MM.1S (cell line): ENCODE results near the gene CRB1.
A peak's percentile ranks its signal among the peaks of the same experiment; 100 is the strongest.

ENCODE experiments used
- DNase-seq: peaks from one replicate; pipeline ENCODE4 v3.0.0-alpha.2; 2015
- H2AFZ ChIP-seq: fragments of 300-600 bp; sonication (generic); 2 replicates; pipeline ENCODE4 v1.6.0; 2016; ENCODE audit warnings: antibody characterized with exemption, low read length
- H3F3A ChIP-seq: fragments of 300-600 bp; sonication (generic); 2 replicates; pipeline ENCODE4 v1.6.1; 2016; ENCODE audit warnings: mild to moderate bottlenecking, antibody characterized with exemption, low read length, moderate library complexity, mixed read lengths; ENCODE audit not compliant: insufficient read depth
- H3K27ac ChIP-seq: fragments of 300-600 bp; sonication (generic); 2 replicates; pipeline ENCODE4 v1.5.1; 2016; ENCODE audit warnings: mild to moderate bottlenecking, low read length
- H3K27me3 ChIP-seq: fragments of 300-600 bp; sonication (generic); replicated peaks from 2 replicates; pipeline ENCODE4 v1.6.0; 2016; ENCODE audit warnings: low read length; ENCODE audit not compliant: insufficient read depth
- H3K36me3 ChIP-seq: fragments of 300-600 bp; sonication (generic); replicated peaks from 2 replicates; pipeline ENCODE4 v1.6.1; 2016; ENCODE audit warnings: mild to moderate bottlenecking, low read length, mixed read lengths; ENCODE audit not compliant: insufficient read depth
- H3K4me1 ChIP-seq: fragments of 300-600 bp; sonication (generic); 2 replicates; pipeline ENCODE4 v1.6.1; 2016; ENCODE audit warnings: low read length, mixed read lengths
- H3K4me2 ChIP-seq: fragments of 300-600 bp; sonication (generic); 2 replicates; pipeline ENCODE4 v1.6.0; 2016; ENCODE audit warnings: low read depth, low read length
- H3K4me3 ChIP-seq: fragments of 300-600 bp; sonication (generic); 2 replicates; pipeline ENCODE4 v1.5.1; 2016; ENCODE audit warnings: low read length, mixed read lengths
- H3K79me2 ChIP-seq: fragments of 300-600 bp; sonication (generic); 2 replicates; pipeline ENCODE4 v1.6.1; 2016; ENCODE audit warnings: mixed run types, low read length, mixed read lengths
- H3K9ac ChIP-seq: fragments of 300-600 bp; sonication (generic); 2 replicates; pipeline ENCODE4 v1.6.1; 2016; ENCODE audit warnings: low read length, mixed read lengths
- H3K9me2 ChIP-seq: fragments of 300-600 bp; sonication (generic); replicated peaks from 2 replicates; pipeline ENCODE4 v1.6.1; 2016; ENCODE audit warnings: mild to moderate bottlenecking, low read length, mixed read lengths; ENCODE audit not compliant: insufficient read depth
- H3K9me3 ChIP-seq: fragments of 300-600 bp; sonication (generic); replicated peaks from 2 replicates; pipeline ENCODE4 v1.6.1; 2016; ENCODE audit warnings: mild to moderate bottlenecking, low read length, mixed read lengths; ENCODE audit not compliant: insufficient read depth
- H4K20me1 ChIP-seq: fragments of 300-600 bp; sonication (generic); 2 replicates; pipeline ENCODE4 v1.6.1; 2016; ENCODE audit warnings: mild to moderate bottlenecking, low read length, moderate library complexity, mixed read lengths; ENCODE audit not compliant: insufficient read depth
- CTCF ChIP-seq: fragments of 300-600 bp; sonication (generic); IDR thresholded peaks from 2 replicates; pipeline ENCODE4 v1.5.1; 2016; ENCODE audit warnings: antibody characterized with exemption, low read length, mixed read lengths
- EZH2 ChIP-seq: fragments of 300-600 bp; sonication (generic); optimal IDR thresholded peaks from 2 replicates; pipeline ENCODE3; 2017; ENCODE audit warnings: low read depth, mild to moderate bottlenecking, antibody characterized with exemption, low read length, mixed read lengths
- EZH2phosphoT487 ChIP-seq: fragments of 300-600 bp; sonication (generic); IDR thresholded peaks from 2 replicates; pipeline ENCODE4 v1.6.1; 2018; ENCODE audit warnings: antibody characterized with exemption, low read length

The CRB1 gene

GRCh38 chr1:197351821-197352440, 83.9 kb downstream of the CRB1 start:
- Histone ChIP-seq H3K9me2 (no peaks in the 10 kb centered on the region), H3K4me2 (no peak overlapping the region), H3K36me3 (no peaks in the 10 kb centered on the region), H3K27me3 (no peaks in the 10 kb centered on the region), H3K27ac (no peak overlapping the region), H3F3A (no peaks in the 10 kb centered on the region), H3K9me3 (no peaks in the 10 kb centered on the region), H3K4me1 (no peaks in the 10 kb centered on the region), H3K79me2 (no peaks in the 10 kb centered on the region), H3K4me3 (no peak overlapping the region), H4K20me1 (no peaks in the 10 kb centered on the region), H3K9ac (no peak overlapping the region), H2AFZ (no peak overlapping the region)
- TF ChIP-seq EZH2phosphoT487 = no peak
- no peak for TF ChIP-seq CTCF
- TF ChIP-seq EZH2 = no peak
- no peak for DNase-seq

GRCh38 chr1:197355248-197355995, 87.4 kb downstream of the CRB1 start:
- no peaks in the 10 kb centered on the region for H3K4me1 ChIP-seq
- no peaks in the 10 kb centered on the region for H3K36me3 ChIP-seq
- no peak overlapping the region for H2AFZ ChIP-seq
- H3F3A ChIP-seq = no peaks in the 10 kb centered on the region
- no peak overlapping the region for H3K9ac ChIP-seq
- DNase-seq = no peak
- H3K79me2 ChIP-seq = no peaks in the 10 kb centered on the region
- no peak overlapping the region for H3K27ac ChIP-seq
- H4K20me1 ChIP-seq = no peaks in the 10 kb centered on the region
- no peaks in the 10 kb centered on the region for H3K9me3 ChIP-seq
- TF ChIP-seq EZH2 (no peak), EZH2phosphoT487 (no peak), CTCF (no peak)
- H3K4me3 ChIP-seq = no peak overlapping the region
- no peaks in the 10 kb centered on the region for H3K27me3 ChIP-seq
- H3K4me2 ChIP-seq = no peak overlapping the region
- H3K9me2 ChIP-seq = no peaks in the 10 kb centered on the region

- Histone ChIP-seq H2AFZ (no peak overlapping the region), H3K4me2 (no peak overlapping the region), H3K36me3 (no peaks in the 10 kb centered on the region), H3K9me2 (no peaks in the 10 kb centered on the region), H3K27me3 (no peaks in the 10 kb centered on the region), H3F3A (no peaks in the 10 kb centered on the region), H3K79me2 (no peaks in the 10 kb centered on the region), H3K9ac (no peak overlapping the region), H3K9me3 (no peaks in the 10 kb centered on the region), H3K4me3 (no peak overlapping the region), H3K4me1 (no peaks in the 10 kb centered on the region), H4K20me1 (no peaks in the 10 kb centered on the region), H3K27ac (no peak overlapping the region)
- no peak for TF ChIP-seq EZH2phosphoT487
- TF ChIP-seq CTCF = peak; percentile 89
- TF ChIP-seq EZH2 = no peak
- DNase-seq = peak; percentile 44
Observed at GRCh38 chr1:197356723-197357533, 88.9 kb downstream of the CRB1 start.
